Body of pancreas (tissue), 4 donors: ENCODE results near the gene PPM1A. TPM values are rescaled to one million over a fixed set of nuclear protein-coding genes. Genes with fewer than 3 reads are reported as not detected.

Source experiments
- ATAC-seq: fragments of 150-250 bp; one replicate; pipeline ENCODE4 v1.9.1; 2016
- DNase-seq, 4 donors: peaks; one replicate each; pipeline ENCODE4 v3.0.0-alpha.2; 2019
- H3K27ac ChIP-seq, 4 donors: fragments of 200-600 bp; sonication (generic); 1 replicate in 3 of 4; 2 replicates in 1 of 4; pipeline versions ENCODE4 v1.5.1 to v1.6.1; 2016 to 2019; ENCODE audit warnings: mild to moderate bottlenecking in 1 of 4, mixed read lengths in 1 of 4, moderate library complexity in 1 of 4
- H3K27me3 ChIP-seq, 2 donors: fragments of 200-600 bp; sonication (generic); one replicate each; pipeline ENCODE4 v1.6.0; 2016; ENCODE audit warnings: mild to moderate bottlenecking in 1 of 2
- H3K36me3 ChIP-seq, 2 donors: fragments of 200-600 bp; sonication (generic); replicated peaks in 1 of 2; 2 replicates each; pipeline ENCODE4 v1.5.1; 2016; ENCODE audit warnings: low read depth in 2 of 2; ENCODE audit not compliant: insufficient read depth in 1 of 2
- H3K4me1 ChIP-seq: fragments of 200-600 bp; sonication (generic); one replicate; pipeline ENCODE4 v1.6.0; 2016
- H3K4me3 ChIP-seq, 2 donors: fragments of 200-600 bp; sonication (generic); 1 replicate in 1 of 2; 2 replicates in 1 of 2; pipeline ENCODE4 v1.5.1; 2016 to 2019
- H3K9me3 ChIP-seq, 3 donors: fragments of 200-600 bp; sonication (generic); 1 replicate in 2 of 3; 2 replicates in 1 of 3; pipeline ENCODE4 v1.5.1; 2016
- POLR2A ChIP-seq, 3 donors: fragments of 450-650 bp; IDR thresholded peaks; one replicate each; pipeline ENCODE4 v1.6.1; 2016; ENCODE audit warnings: antibody characterized with exemption in 3 of 3, mild to moderate bottlenecking in 2 of 3
- WGBS, 2 donors: methylation state at CpG; one replicate each; pipeline ENCODE4 v1.1.5; 2017; 5-methylcytosine and 5-hydroxymethylcytosine counted together
- intact Hi-C: fragments of 100-400 bp; cut with DNase I; formaldehyde crosslinking; loops from one replicate; pipeline ENCODE4 v1.15.1; 2023
- total RNA-seq, 2 donors: library from RNA; depleted of rRNA; stranded (reverse); fragments of >200 nt; gene quantifications; one replicate each; pipeline ENCODE4 v1.1.0, GENCODE V29; 2016
- TF ChIP-seq, protein P1 (sequence below), 7 experiments: fragments of 450-650 bp in 4 of 7; fragments of 200-600 bp in 3 of 7; sonication (generic) in 3 of 7; IDR thresholded peaks; one replicate each; pipeline ENCODE4 v1.5.1; 2016 to 2019; ENCODE audit warnings: antibody characterized with exemption in 7 of 7

The PPM1A gene
- total RNA-seq, 2 donors from 2014 or later: 12.5 to 24.1 TPM

DNA sequence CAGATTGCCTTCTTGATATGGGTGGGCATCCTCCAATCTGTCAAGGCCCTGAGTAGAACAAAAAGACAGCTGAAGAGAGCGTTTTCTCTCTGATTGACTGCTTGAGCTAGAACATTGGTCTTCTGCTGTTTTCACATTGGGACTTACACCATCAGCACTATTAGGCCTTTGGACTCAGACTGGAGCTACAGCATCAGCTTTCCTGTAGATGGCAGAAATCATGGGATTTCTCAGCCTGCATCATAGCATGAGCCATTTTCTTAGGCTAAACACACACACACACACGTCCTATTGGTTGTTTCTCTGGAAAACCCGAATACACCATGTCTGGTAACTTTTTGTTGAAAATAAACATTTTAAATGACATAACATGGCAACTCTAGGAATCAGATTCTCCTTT is 15.8 kb upstream of the PPM1A start:
- Histone ChIP-seq H3K27me3 (no peaks in the 10 kb centered on the region), H3K9me3 (no peaks in the 10 kb centered on the region), H3K36me3 (no peaks in the 10 kb centered on the region), H3K4me1 (no peaks in the 10 kb centered on the region), H3K4me3 (no peak overlapping the region), H3K27ac (no peak overlapping the region)
- DNase-seq (no peak), ATAC-seq (no peak)
- WGBS, 2 donors: 66 to 71% methylated on average over 3 of the region's 3 CpGs
- intact Hi-C loops: no loop called here
- TF ChIP-seq, protein P1, sequence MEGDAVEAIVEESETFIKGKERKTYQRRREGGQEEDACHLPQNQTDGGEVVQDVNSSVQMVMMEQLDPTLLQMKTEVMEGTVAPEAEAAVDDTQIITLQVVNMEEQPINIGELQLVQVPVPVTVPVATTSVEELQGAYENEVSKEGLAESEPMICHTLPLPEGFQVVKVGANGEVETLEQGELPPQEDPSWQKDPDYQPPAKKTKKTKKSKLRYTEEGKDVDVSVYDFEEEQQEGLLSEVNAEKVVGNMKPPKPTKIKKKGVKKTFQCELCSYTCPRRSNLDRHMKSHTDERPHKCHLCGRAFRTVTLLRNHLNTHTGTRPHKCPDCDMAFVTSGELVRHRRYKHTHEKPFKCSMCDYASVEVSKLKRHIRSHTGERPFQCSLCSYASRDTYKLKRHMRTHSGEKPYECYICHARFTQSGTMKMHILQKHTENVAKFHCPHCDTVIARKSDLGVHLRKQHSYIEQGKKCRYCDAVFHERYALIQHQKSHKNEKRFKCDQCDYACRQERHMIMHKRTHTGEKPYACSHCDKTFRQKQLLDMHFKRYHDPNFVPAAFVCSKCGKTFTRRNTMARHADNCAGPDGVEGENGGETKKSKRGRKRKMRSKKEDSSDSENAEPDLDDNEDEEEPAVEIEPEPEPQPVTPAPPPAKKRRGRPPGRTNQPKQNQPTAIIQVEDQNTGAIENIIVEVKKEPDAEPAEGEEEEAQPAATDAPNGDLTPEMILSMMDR (IDR thresholded peaks at IDR 0.05): no peak
- TF ChIP-seq POLR2A (IDR thresholded peaks at IDR 0.05): no peak

DNA sequence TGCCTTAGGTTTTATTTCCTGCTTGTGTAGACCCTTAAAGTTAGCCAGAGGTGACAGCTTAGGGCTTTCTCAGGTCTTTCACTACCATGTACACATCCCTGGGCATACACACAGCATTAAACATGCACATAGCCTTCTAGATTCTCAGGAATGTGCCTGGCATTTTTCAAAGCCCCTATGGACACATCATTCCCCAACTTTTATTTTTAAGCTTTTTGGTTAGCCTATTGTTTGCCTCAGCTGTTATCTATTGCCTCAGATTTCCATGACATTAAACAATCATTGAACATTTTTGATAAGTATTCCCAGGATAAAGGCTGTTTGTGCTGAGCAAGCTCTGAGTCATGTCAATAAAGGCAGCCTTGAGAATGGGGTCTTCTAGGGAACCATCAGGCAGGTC is 15.1 kb upstream of the PPM1A start:
- TF ChIP-seq, protein P1 (IDR thresholded peaks at IDR 0.05): no peak
- no peaks in the 10 kb centered on the region for H3K4me1 ChIP-seq
- ATAC-seq (no peak), DNase-seq (no peak)
- no peak overlapping the region for H3K4me3 ChIP-seq
- no peaks in the 10 kb centered on the region for H3K27me3 ChIP-seq
- no peak overlapping the region for H3K27ac ChIP-seq
- intact Hi-C loops: no loop called here
- H3K9me3 ChIP-seq: no peaks in the 10 kb centered on the region
- no peaks in the 10 kb centered on the region for H3K36me3 ChIP-seq

DNA sequence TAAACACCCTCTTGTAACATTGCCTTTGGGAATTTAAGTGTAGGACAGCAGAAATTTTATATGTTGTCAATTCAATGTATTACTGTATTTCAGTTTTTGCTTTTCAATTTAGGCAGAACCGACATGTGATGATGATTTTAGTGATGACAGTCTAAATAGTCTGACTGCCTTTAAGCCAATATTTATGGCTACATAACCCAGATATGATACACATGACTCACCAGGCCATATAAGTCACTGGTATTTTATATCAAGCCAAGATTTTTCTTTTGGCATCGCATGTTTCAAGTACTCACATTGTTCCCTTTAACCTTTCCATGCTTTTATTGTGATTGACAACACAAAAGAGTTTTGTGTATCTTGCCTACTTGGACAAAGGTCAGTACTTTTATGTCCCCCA is 13.6 kb upstream of the PPM1A start:
- no peak overlapping the region for H3K27ac ChIP-seq
- TF ChIP-seq POLR2A (IDR thresholded peaks at IDR 0.05): no peak
- TF ChIP-seq, protein P1 (IDR thresholded peaks at IDR 0.05): no peak
- WGBS, 2 donors: 73 to 76% methylated on average over 2 of the region's 2 CpGs
- no peak for DNase-seq
- intact Hi-C loops: no loop called here
- no peak overlapping the region for H3K4me3 ChIP-seq
- H3K9me3 ChIP-seq: no peaks in the 10 kb centered on the region
- H3K36me3 ChIP-seq: no peaks in the 10 kb centered on the region
- H3K4me1 ChIP-seq: no peaks in the 10 kb centered on the region
- no peaks in the 10 kb centered on the region for H3K27me3 ChIP-seq
- ATAC-seq: no peak

DNA sequence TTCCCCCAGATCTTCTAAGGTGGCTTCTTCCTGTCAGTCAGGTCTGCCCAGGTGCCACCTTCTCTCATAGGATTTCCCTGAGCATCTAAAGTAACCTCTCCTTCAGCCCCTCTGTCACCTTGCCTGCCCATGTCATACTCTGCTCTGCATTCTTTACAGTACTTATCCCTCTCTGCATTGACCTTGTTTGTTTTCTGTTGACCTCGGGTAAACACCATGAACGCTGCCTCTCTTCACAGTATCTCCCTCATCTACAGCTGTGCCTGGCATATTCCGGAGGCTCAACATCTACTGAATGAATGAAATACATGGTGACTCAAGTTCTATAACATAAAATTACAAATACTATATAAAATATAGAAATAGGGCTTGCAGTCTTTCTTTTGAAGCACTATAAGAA is 10.1 kb upstream of the PPM1A start:
- Histone ChIP-seq H3K4me3 (no peak overlapping the region), H3K27me3 (no peaks in the 10 kb centered on the region), H3K27ac (no peak overlapping the region), H3K4me1 (no peaks in the 10 kb centered on the region), H3K36me3 (no peaks in the 10 kb centered on the region), H3K9me3 (no peaks in the 10 kb centered on the region)
- DNase-seq (no peak), ATAC-seq (no peak)
- no peak for TF ChIP-seq POLR2A (IDR thresholded peaks at IDR 0.05)
- TF ChIP-seq, protein P1 (IDR thresholded peaks at IDR 0.05): no peak
- intact Hi-C loops: no loop called here
- 44 to 53% methylated on average over 3 of the region's 3 CpGs for WGBS, 2 donors

DNA sequence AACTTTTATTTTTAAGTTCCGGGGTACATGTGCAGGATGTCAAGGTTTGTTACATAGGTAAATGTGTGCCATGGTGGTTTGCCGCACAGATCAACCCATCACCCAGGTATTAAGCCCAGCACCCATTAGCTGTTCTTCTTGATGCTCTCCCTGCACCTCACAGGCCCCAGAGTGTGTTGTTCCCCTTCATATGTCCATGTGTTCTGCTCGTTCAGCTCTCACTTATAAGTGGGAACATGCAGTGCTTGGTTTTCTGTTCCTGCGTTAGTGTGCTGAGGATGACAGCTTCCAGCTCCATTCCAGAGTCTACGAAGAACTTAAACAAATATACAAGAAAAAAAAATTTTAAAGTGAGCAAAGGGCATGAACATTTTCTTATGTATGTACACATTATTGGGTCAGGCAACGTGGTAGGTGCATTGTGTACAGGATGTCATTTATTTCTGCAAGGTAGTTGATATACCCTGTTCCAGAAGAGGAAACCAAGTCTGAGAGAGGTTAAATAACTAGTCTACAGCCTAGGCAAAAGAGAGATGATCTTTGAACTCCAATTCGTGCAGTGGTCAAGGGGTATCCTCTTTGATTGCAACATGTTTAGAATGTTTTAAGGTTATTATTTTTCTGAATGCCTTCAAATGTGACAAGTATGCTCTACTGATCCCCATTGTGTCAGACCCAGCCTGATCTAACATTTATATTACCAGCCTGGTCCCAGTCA is 8.7 kb upstream of the PPM1A start:
- H3K4me3 ChIP-seq: no peak overlapping the region
- no peak for ATAC-seq
- intact Hi-C loops: no loop called here
- no peak for DNase-seq
- no peaks in the 10 kb centered on the region for H3K36me3 ChIP-seq
- TF ChIP-seq, protein P1 (IDR thresholded peaks at IDR 0.05): no peak
- TF ChIP-seq POLR2A (IDR thresholded peaks at IDR 0.05): no peak
- 77 to 78% methylated on average over 7 of the region's 7 CpGs for WGBS, 2 donors
- H3K27ac ChIP-seq: no peak overlapping the region
- H3K9me3 ChIP-seq: no peaks in the 10 kb centered on the region
- H3K27me3 ChIP-seq: no peaks in the 10 kb centered on the region
- no peaks in the 10 kb centered on the region for H3K4me1 ChIP-seq
